Astrocyte (in vitro differentiated cells and primary cell): ENCODE results near the gene FAM107B. TPM values are rescaled to one million over a fixed set of nuclear protein-coding genes. Genes with fewer than 3 reads are reported as not detected.

ENCODE experiments used
- DNase-seq: peaks from one replicate; pipeline ENCODE4 v3.0.0-alpha.2; 2010; ENCODE audit warnings: low read depth
- FAIRE-seq: peaks from 2 replicates; lab custom pipeline; 2011; peaks lifted over from hg19 to GRCh38; lab: Jason Lieb, UNC
- H2AFZ ChIP-seq: 2 replicates; pipeline ENCODE4 v1.6.0; 2012; ENCODE audit warnings: low read depth, low read length, inconsistent platforms
- H3K27ac ChIP-seq: 2 replicates; pipeline ENCODE4 v1.5.1; 2011; ENCODE audit warnings: low read depth, low read length, inconsistent platforms
- H3K27me3 ChIP-seq: 2 replicates; pipeline ENCODE4 v1.6.0; 2011; ENCODE audit warnings: low read length, inconsistent platforms; ENCODE audit not compliant: insufficient read depth
- H3K36me3 ChIP-seq: 2 replicates; pipeline ENCODE4 v1.5.1; 2011; ENCODE audit warnings: low read length, inconsistent platforms; ENCODE audit not compliant: insufficient read depth
- H3K4me1 ChIP-seq: 2 replicates; pipeline ENCODE4 v1.5.1; 2011; ENCODE audit warnings: low read length, inconsistent platforms; ENCODE audit not compliant: insufficient read depth
- H3K4me2 ChIP-seq: 2 replicates; pipeline ENCODE4 v1.6.0; 2012; ENCODE audit warnings: low read length, inconsistent platforms
- H3K4me3 ChIP-seq: 2 replicates; pipeline ENCODE4 v1.5.1; 2011; ENCODE audit warnings: low read depth, mild to moderate bottlenecking, low read length, inconsistent platforms; ENCODE audit not compliant: insufficient read depth
- H3K79me2 ChIP-seq: 2 replicates; pipeline ENCODE4 v1.6.0; 2012; ENCODE audit warnings: mild to moderate bottlenecking, low read length, inconsistent platforms; ENCODE audit not compliant: insufficient read depth
- H3K9ac ChIP-seq: 2 replicates; pipeline ENCODE4 v1.6.0; 2012; ENCODE audit warnings: mild to moderate bottlenecking, low read length, inconsistent platforms
- H3K9me3 ChIP-seq: 2 replicates; pipeline ENCODE4 v1.5.1; 2012; ENCODE audit warnings: low read depth, mild to moderate bottlenecking, low read length, inconsistent platforms; ENCODE audit not compliant: insufficient read depth
- H4K20me1 ChIP-seq: 2 replicates; pipeline ENCODE4 v1.6.0; 2012; ENCODE audit warnings: low read length, inconsistent platforms; ENCODE audit not compliant: insufficient read depth
- H3K27ac Mint-ChIP-seq: one replicate; pipeline ENCODE4 v1.8.0; 2021; ENCODE audit warnings: mild to moderate bottlenecking, mixed read lengths; ENCODE audit not compliant: unreplicated experiment
- H3K27me3 Mint-ChIP-seq: one replicate; pipeline ENCODE4 v1.8.0; 2021; ENCODE audit warnings: low read depth, mixed read lengths; ENCODE audit not compliant: unreplicated experiment
- H3K36me3 Mint-ChIP-seq: one replicate; pipeline ENCODE4 v1.8.0; 2021; ENCODE audit warnings: low read depth, mixed read lengths; ENCODE audit not compliant: unreplicated experiment
- H3K4me1 Mint-ChIP-seq: one replicate; pipeline ENCODE4 v1.8.0; 2021; ENCODE audit warnings: low read depth, mixed read lengths; ENCODE audit not compliant: unreplicated experiment
- H3K4me3 Mint-ChIP-seq: one replicate; pipeline ENCODE4 v1.8.0; 2021; ENCODE audit warnings: mild to moderate bottlenecking, moderate library complexity, mixed read lengths; ENCODE audit not compliant: unreplicated experiment
- H3K9me3 Mint-ChIP-seq: one replicate; pipeline ENCODE4 v1.8.0; 2021; ENCODE audit warnings: mild to moderate bottlenecking, mixed read lengths; ENCODE audit not compliant: unreplicated experiment
- CTCF ChIP-seq: IDR thresholded peaks from 2 replicates; pipeline ENCODE4 v1.5.1; 2011; ENCODE audit warnings: low read depth, mild to moderate bottlenecking, inconsistent platforms, low read length, moderate library complexity; ENCODE audit not compliant: insufficient read depth
- EZH2 ChIP-seq: IDR thresholded peaks from 2 replicates; pipeline ENCODE4 v1.6.1; 2012; ENCODE audit warnings: mild to moderate bottlenecking, low read length, inconsistent platforms; ENCODE audit not compliant: insufficient read depth
- total RNA-seq: library from RNA; stranded (reverse); gene quantifications from 2 replicates; pipeline ENCODE4 v1.2.1, GENCODE V29; 2021

The FAM107B gene
- total RNA-seq, 1 donor from 2014 or later = 36.0 TPM

- Mint-ChIP-seq H3K27me3 (no peaks in the 10 kb centered on the region), H3K9me3 (no peaks in the 10 kb centered on the region), H3K4me3 (no peak overlapping the region), H3K4me1 (peaks cover 26% of the 10 kb centered on the region), H3K36me3 (peaks cover 5% of the 10 kb centered on the region), H3K27ac (no peak overlapping the region)
- H3K79me2 ChIP-seq = peaks cover 48% of the 10 kb centered on the region
- H3K9ac ChIP-seq = no peak overlapping the region
- no peak overlapping the region for H3K4me2 ChIP-seq
- H4K20me1 ChIP-seq = peaks cover 29% of the 10 kb centered on the region
- no peak overlapping the region for H3K4me3 ChIP-seq
- no peaks in the 10 kb centered on the region for H3K36me3 ChIP-seq
- H3K27ac ChIP-seq = no peak overlapping the region
- no peaks in the 10 kb centered on the region for H3K9me3 ChIP-seq
- H3K4me1 ChIP-seq = peaks cover 3% of the 10 kb centered on the region
- no peak overlapping the region for H2AFZ ChIP-seq
- FAIRE-seq (no peak), DNase-seq (peak; percentile 57)
- TF ChIP-seq EZH2 (no peak), CTCF (peak; percentile 22)
- H3K27me3 ChIP-seq = no peaks in the 10 kb centered on the region
Measured at GRCh38 chr10:14560274-14560673, 214.4 kb downstream of the FAM107B start.

- Histone ChIP-seq H3K36me3 (no peaks in the 10 kb centered on the region), H3K4me2 (no peak overlapping the region), H2AFZ (no peak overlapping the region), H3K27me3 (no peaks in the 10 kb centered on the region), H3K4me1 (peaks cover 15% of the 10 kb centered on the region), H3K4me3 (no peak overlapping the region), H3K79me2 (peaks cover 52% of the 10 kb centered on the region), H4K20me1 (peaks cover 29% of the 10 kb centered on the region), H3K9me3 (no peaks in the 10 kb centered on the region), H3K9ac (no peak overlapping the region), H3K27ac (no peak overlapping the region)
- H3K36me3 Mint-ChIP-seq = peaks cover 2% of the 10 kb centered on the region
- peaks cover 38% of the 10 kb centered on the region for H3K4me1 Mint-ChIP-seq
- H3K9me3 Mint-ChIP-seq = no peaks in the 10 kb centered on the region
- FAIRE-seq = no peak
- H3K4me3 Mint-ChIP-seq = no peak overlapping the region
- no peak overlapping the region for H3K27ac Mint-ChIP-seq
- TF ChIP-seq CTCF (no peak), EZH2 (no peak)
- no peak for DNase-seq
- H3K27me3 Mint-ChIP-seq = no peaks in the 10 kb centered on the region
Measured at GRCh38 chr10:14558025-14558424, 216.7 kb downstream of the FAM107B start.

GRCh38 chr10:14557567-14557966, 217.1 kb downstream of the FAM107B start:
- H3K4me2 ChIP-seq = no peak overlapping the region
- DNase-seq = no peak
- H3K79me2 ChIP-seq = peaks cover 52% of the 10 kb centered on the region
- Mint-ChIP-seq H3K4me3 (no peak overlapping the region), H3K27me3 (no peaks in the 10 kb centered on the region), H3K9me3 (no peaks in the 10 kb centered on the region), H3K4me1 (peaks cover 39% of the 10 kb centered on the region), H3K27ac (no peak overlapping the region), H3K36me3 (no peaks in the 10 kb centered on the region)
- no peak for FAIRE-seq
- H3K9me3 ChIP-seq = no peaks in the 10 kb centered on the region
- no peak overlapping the region for H3K27ac ChIP-seq
- no peak overlapping the region for H3K9ac ChIP-seq
- no peak overlapping the region for H3K4me3 ChIP-seq
- peaks cover 29% of the 10 kb centered on the region for H4K20me1 ChIP-seq
- TF ChIP-seq EZH2 = no peak
- no peak for TF ChIP-seq CTCF
- H2AFZ ChIP-seq = no peak overlapping the region
- H3K4me1 ChIP-seq = peaks cover 15% of the 10 kb centered on the region
- H3K27me3 ChIP-seq = no peaks in the 10 kb centered on the region
- no peaks in the 10 kb centered on the region for H3K36me3 ChIP-seq
